HepG2 (cell line): Measurements from ENCODE around the gene PIGZ. TPM values are rescaled to one million over a fixed set of nuclear protein-coding genes. Genes with fewer than 3 reads are reported as not detected.
A peak's percentile ranks its signal among the peaks of the same experiment; 100 is the strongest.

Source experiments
- ATF7 ChIP-seq, 2 experiments: fragments of 450-650 bp in 1 of 2; sonication (generic) in 1 of 2; formaldehyde crosslinking in 1 of 2; IDR thresholded peaks; 2 replicates each; pipeline versions ENCODE4 v1.4.0 to v1.6.1; 2016 to 2020; ENCODE audit warnings: antibody characterized with exemption in 1 of 2, mild to moderate bottlenecking in 1 of 2, missing genetic modification reagents in 1 of 2
- CEBPB ChIP-seq: IDR thresholded peaks from 2 replicates; pipeline ENCODE4 v1.6.1; 2011; ENCODE audit warnings: low read depth, low read length, improper control_type of control experiment, borderline replicate concordance
- FOSL2 ChIP-seq: sonication (generic); formaldehyde crosslinking; IDR thresholded peaks from 2 replicates; pipeline ENCODE4 v1.4.0; 2020; ENCODE audit warnings: missing genetic modification reagents
- KDM4B ChIP-seq: sonication (generic); formaldehyde crosslinking; IDR thresholded peaks from 2 replicates; pipeline ENCODE4 v1.4.0; 2020; ENCODE audit warnings: missing genetic modification reagents
- SIX1 ChIP-seq: sonication (generic); formaldehyde crosslinking; IDR thresholded peaks from 2 replicates; pipeline ENCODE4 v1.4.0; 2020; ENCODE audit warnings: missing genetic modification reagents, borderline replicate concordance
- UBTF ChIP-seq: sonication (generic); formaldehyde crosslinking; IDR thresholded peaks from 2 replicates; pipeline ENCODE4 v1.4.0; 2020; ENCODE audit warnings: mild to moderate bottlenecking, missing genetic modification reagents
- ZBTB38 ChIP-seq: sonication (generic); formaldehyde crosslinking; IDR thresholded peaks from 2 replicates; pipeline ENCODE4 v1.5.1; 2020; ENCODE audit warnings: mild to moderate bottlenecking, missing genetic modification reagents
- ZBTB40 ChIP-seq, 2 experiments: fragments of 450-650 bp in 1 of 2; sonication (generic) in 1 of 2; formaldehyde crosslinking in 1 of 2; IDR thresholded peaks; 2 replicates each; pipeline versions ENCODE4 v1.6.1 to v1.8.0; 2016 to 2022; ENCODE audit warnings: antibody characterized with exemption in 1 of 2, mild to moderate bottlenecking in 1 of 2, missing genetic modification reagents in 1 of 2
- ZFP36 ChIP-seq: fragments of 150-350 bp; IDR thresholded peaks from 2 replicates; pipeline ENCODE4 v1.6.1; 2018; ENCODE audit warnings: borderline replicate concordance, low read length, low read depth; ENCODE audit not compliant: partially characterized antibody
- ZFP82 ChIP-seq: sonication (generic); formaldehyde crosslinking; IDR thresholded peaks from 2 replicates; pipeline ENCODE4 v1.5.1; 2020; ENCODE audit warnings: mild to moderate bottlenecking, missing genetic modification reagents, borderline replicate concordance
- ZNF282 ChIP-seq: fragments of 450-650 bp; IDR thresholded peaks from 2 replicates; pipeline ENCODE4 v1.6.1; 2018; ENCODE audit not compliant: partially characterized antibody
- ZNF543 ChIP-seq: sonication (generic); formaldehyde crosslinking; IDR thresholded peaks from 2 replicates; pipeline ENCODE4 v1.4.0; 2020; ENCODE audit warnings: mild to moderate bottlenecking, missing genetic modification reagents
- ZNF549 ChIP-seq: sonication (generic); formaldehyde crosslinking; IDR thresholded peaks from 2 replicates; pipeline ENCODE4 v1.5.0; 2020; ENCODE audit warnings: missing genetic modification reagents
- polyA plus RNA-seq, 8 experiments: library from polyadenylated mRNA; depleted of rRNA in 3 of 8; stranded (reverse) in 7 of 8; unstranded in 1 of 8; fragments of >200 nt; fragmentation: Illumina TruSeq in 4 of 8; extraction: Trizol in 4 of 8; gene quantifications; 2 replicates each; pipeline versions ENCODE4 v1.2.1 to v1.2.3, GENCODE V29; 2011 to 2016; ENCODE audit warnings: low read depth in 4 of 8, missing spikeins in 1 of 8, mixed read lengths in 1 of 8; ENCODE audit not compliant: insufficient read depth in 1 of 8
- total RNA-seq, 5 experiments: library from RNA; depleted of rRNA; stranded (reverse); fragments of >200 nt; fragmentation: Illumina TruSeq; extraction: Trizol; gene quantifications; 2 replicates each; pipeline ENCODE4 v1.2.3, GENCODE V29; 2016; ENCODE audit warnings: low read depth in 1 of 5

Gene PIGZ
- total and polyA plus RNA-seq, 2 of the 13 experiments (the other 11 are each of a cell fraction or from before 2014, with no cell fraction given), result 4.7 to 60.5 TPM

DNA sequence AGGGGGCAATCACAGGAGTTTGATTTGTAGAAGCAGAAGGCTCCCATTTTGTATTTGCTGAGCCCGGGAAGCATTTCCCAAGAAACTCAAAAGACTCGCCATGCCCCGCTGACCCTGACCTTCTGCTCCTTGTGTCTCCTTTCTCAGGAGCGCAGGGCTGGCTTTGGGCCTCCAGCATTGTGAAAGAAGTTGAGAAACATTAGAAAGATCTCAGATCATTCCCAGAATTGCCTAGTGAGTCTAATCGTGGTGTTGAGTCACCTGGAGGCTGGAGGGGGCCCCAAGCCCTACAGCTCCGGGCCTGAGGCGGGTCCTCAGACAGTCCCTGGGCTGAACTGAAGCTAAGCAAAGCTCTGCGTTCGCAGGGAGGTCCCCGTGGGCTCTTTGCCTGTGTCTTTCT is 10.9 kb upstream of the PIGZ start (continued):
- TF ChIP-seq ZBTB40 (IDR thresholded peaks at IDR 0.05), result no peak
- TF ChIP-seq ZBTB40 (CRISPR knock-in tag; IDR thresholded peaks at IDR 0.05), result no peak
- no peak for TF ChIP-seq ZNF549 (CRISPR knock-in tag)
- no peak for TF ChIP-seq ZNF282
- no peak for TF ChIP-seq ZFP36
- TF ChIP-seq ATF7 (IDR thresholded peaks at IDR 0.05), result no peak
- TF ChIP-seq ATF7 (CRISPR knock-in tag; IDR thresholded peaks at IDR 0.05), result no peak
- TF ChIP-seq SIX1, result no peak
- no peak for TF ChIP-seq ZBTB38 (CRISPR knock-in tag)
- TF ChIP-seq FOSL2 (CRISPR knock-in tag), result peak; percentile 56; the same call in 1 of the 2 replicates
- TF ChIP-seq CEBPB, result peak; percentile 56; the same call in 1 of the 2 replicates
- no peak for TF ChIP-seq ZFP82 (CRISPR knock-in tag)
- TF ChIP-seq UBTF (CRISPR knock-in tag), result no peak
- 0 out of 2 replicates have a peak, but pooled peaks have one; percentile 53 for TF ChIP-seq ZNF543 (CRISPR knock-in tag)
- no peak for TF ChIP-seq KDM4B (CRISPR knock-in tag)
- TF ChIP-seq, all 625 proteins: peak for 4
